PC-3 (cell line): ENCODE results near the gene DHX40. TPM values are rescaled to one million over a fixed set of nuclear protein-coding genes. Genes with fewer than 3 reads are reported as not detected.
A peak's percentile ranks its signal among the peaks of the same experiment; 100 is the strongest.

Experiments
- ATAC-seq: fragments of 200-7000 bp; cut with Tn5 transposase; 2 replicates; pipeline ENCODE4 v1.9.1; 2020; ENCODE audit warnings: mild to moderate bottlenecking, moderate library complexity
- BruUV-seq: library from RNA; stranded (reverse); fragments of 400-500 nt; replicated peaks from 2 replicates; lab custom pipeline; 2021; lab: Mats Ljungman, UMichigan
- CTCF ChIA-PET: fragments of 300-600 bp; sonication (Branson Sonifier 250); formaldehyde crosslinking; loops from one replicate; lab custom pipeline; 2022; ENCODE audit warnings: antibody characterized with exemption; lab: Charles Lee
- POLR2A ChIA-PET: fragments of 300-600 bp; sonication (Branson Sonifier 250); formaldehyde crosslinking; loops from one replicate; lab custom pipeline; 2022; ENCODE audit warnings: antibody characterized with exemption; ENCODE audit not compliant: unreplicated experiment; lab: Charles Lee
- DNase-seq: peaks from one replicate; pipeline ENCODE4 v3.0.0-alpha.2; 2015
- H2AFZ ChIP-seq: fragments of 300-600 bp; sonication (generic); 2 replicates; pipeline ENCODE4 v1.6.0; 2016; ENCODE audit warnings: antibody characterized with exemption, low read length
- H3F3A ChIP-seq: fragments of 300-600 bp; sonication (generic); one replicate; pipeline ENCODE4 v1.6.0; 2017; ENCODE audit warnings: antibody characterized with exemption, low read length, control low read depth, mild to moderate bottlenecking; ENCODE audit not compliant: unreplicated experiment
- H3K27ac ChIP-seq: fragments of 300-600 bp; sonication (generic); 2 replicates; pipeline ENCODE4 v1.5.1; 2016; ENCODE audit warnings: mild to moderate bottlenecking, low read length
- H3K27me3 ChIP-seq: fragments of 300-600 bp; sonication (generic); 2 replicates; pipeline ENCODE4 v1.6.1; 2016; ENCODE audit warnings: low read length, mixed read lengths
- H3K36me3 ChIP-seq: fragments of 300-600 bp; sonication (generic); 2 replicates; pipeline ENCODE4 v1.6.1; 2016; ENCODE audit warnings: low read depth, mixed run types, low read length, mixed read lengths
- H3K4me1 ChIP-seq: fragments of 300-600 bp; sonication (generic); 2 replicates; pipeline ENCODE4 v1.5.1; 2016; ENCODE audit warnings: low read length; ENCODE audit not compliant: insufficient read depth
- H3K4me2 ChIP-seq: fragments of 300-600 bp; sonication (generic); 2 replicates; pipeline ENCODE4 v1.6.0; 2016; ENCODE audit warnings: low read length
- H3K4me3 ChIP-seq: fragments of 300-600 bp; sonication (generic); 2 replicates; pipeline ENCODE4 v1.5.1; 2016; ENCODE audit warnings: mild to moderate bottlenecking, low read length, mixed read lengths
- H3K79me2 ChIP-seq: fragments of 300-600 bp; sonication (generic); 2 replicates; pipeline ENCODE4 v1.6.1; 2017; ENCODE audit warnings: low read length, mixed read lengths
- H3K9ac ChIP-seq: fragments of 300-600 bp; sonication (generic); 2 replicates; pipeline ENCODE4 v1.6.0; 2016; ENCODE audit warnings: mild to moderate bottlenecking, low read length
- H3K9me2 ChIP-seq: fragments of 300-600 bp; sonication (generic); replicated peaks from 2 replicates; pipeline ENCODE4 v1.6.1; 2016; ENCODE audit warnings: mixed run types, low read length, mixed read lengths
- H3K9me3 ChIP-seq: fragments of 300-600 bp; sonication (generic); 2 replicates; pipeline ENCODE4 v1.6.1; 2016; ENCODE audit warnings: low read length, mixed read lengths
- H4K20me1 ChIP-seq: fragments of 300-600 bp; sonication (generic); 2 replicates; pipeline ENCODE4 v1.6.1; 2016; ENCODE audit warnings: low read length, mixed read lengths
- EZH2 ChIP-seq: fragments of 300-600 bp; sonication (generic); IDR thresholded peaks from one replicate; pipeline ENCODE4 v1.6.1; 2017; ENCODE audit warnings: antibody characterized with exemption, mild to moderate bottlenecking, low read length; ENCODE audit not compliant: unreplicated experiment
- EZH2phosphoT487 ChIP-seq: fragments of 300-600 bp; sonication (generic); IDR thresholded peaks from 2 replicates; pipeline ENCODE4 v1.6.1; 2018; ENCODE audit warnings: mild to moderate bottlenecking, antibody characterized with exemption, low read length, borderline replicate concordance
- intact Hi-C: fragments of 100-400 bp; cut with micrococcal nuclease; formaldehyde crosslinking; loops from 2 replicates; pipeline ENCODE4 v1.9.0; 2023
- total RNA-seq: library from RNA; depleted of rRNA; stranded (reverse); fragments of >200 nt; gene quantifications from 2 replicates; pipeline ENCODE4 v1.2.3, GENCODE V29; 2014
- TF ChIP-seq, protein P1 (sequence below): fragments of 300-600 bp; sonication (generic); conservative IDR thresholded peaks from 2 replicates; pipeline ENCODE4 v1.5.1; 2017; ENCODE audit warnings: antibody characterized with exemption, low read depth, mild to moderate bottlenecking, low read length

The DHX40 gene
- total RNA-seq, 1 experiment from 2014 or later = 38.9 TPM

DNA sequence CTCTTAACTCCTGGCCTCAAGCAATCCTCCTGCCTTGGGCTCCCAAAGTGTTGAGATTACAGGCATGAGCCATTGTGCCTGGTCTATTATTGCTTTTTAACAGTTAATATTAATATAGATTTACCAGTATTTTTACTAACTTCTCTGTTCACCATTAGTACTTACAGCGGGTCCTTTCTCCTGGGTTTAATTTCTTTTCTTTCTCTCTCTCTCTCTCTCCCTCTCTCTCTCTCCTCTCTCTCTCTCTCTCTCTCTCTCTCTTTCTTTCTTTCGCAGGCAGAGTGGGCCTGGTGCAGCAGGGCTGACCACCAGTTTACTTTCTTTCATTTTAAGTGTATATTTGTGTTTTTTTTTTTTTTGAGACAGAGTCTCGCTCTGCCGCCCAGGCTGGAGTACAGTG, 14.7 kb upstream of the DHX40 start:
- no peaks in the 10 kb centered on the region for H3K9me3 ChIP-seq
- H3K9ac ChIP-seq = no peak overlapping the region
- no peaks in the 10 kb centered on the region for H4K20me1 ChIP-seq
- TF ChIP-seq EZH2phosphoT487 = no peak
- TF ChIP-seq, protein P1, sequence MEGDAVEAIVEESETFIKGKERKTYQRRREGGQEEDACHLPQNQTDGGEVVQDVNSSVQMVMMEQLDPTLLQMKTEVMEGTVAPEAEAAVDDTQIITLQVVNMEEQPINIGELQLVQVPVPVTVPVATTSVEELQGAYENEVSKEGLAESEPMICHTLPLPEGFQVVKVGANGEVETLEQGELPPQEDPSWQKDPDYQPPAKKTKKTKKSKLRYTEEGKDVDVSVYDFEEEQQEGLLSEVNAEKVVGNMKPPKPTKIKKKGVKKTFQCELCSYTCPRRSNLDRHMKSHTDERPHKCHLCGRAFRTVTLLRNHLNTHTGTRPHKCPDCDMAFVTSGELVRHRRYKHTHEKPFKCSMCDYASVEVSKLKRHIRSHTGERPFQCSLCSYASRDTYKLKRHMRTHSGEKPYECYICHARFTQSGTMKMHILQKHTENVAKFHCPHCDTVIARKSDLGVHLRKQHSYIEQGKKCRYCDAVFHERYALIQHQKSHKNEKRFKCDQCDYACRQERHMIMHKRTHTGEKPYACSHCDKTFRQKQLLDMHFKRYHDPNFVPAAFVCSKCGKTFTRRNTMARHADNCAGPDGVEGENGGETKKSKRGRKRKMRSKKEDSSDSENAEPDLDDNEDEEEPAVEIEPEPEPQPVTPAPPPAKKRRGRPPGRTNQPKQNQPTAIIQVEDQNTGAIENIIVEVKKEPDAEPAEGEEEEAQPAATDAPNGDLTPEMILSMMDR = no peak
- TF ChIP-seq EZH2 = no peak
- DNase-seq = no peak
- no peaks in the 10 kb centered on the region for H3K36me3 ChIP-seq
- intact Hi-C loops = loop anchor here (10.0 kb wide), 1 partner anchor 236 kb away; no protein-coding TSS in a partner anchor
- no peak overlapping the region for H3K4me2 ChIP-seq
- H3F3A ChIP-seq = no peaks in the 10 kb centered on the region
- no peaks in the 10 kb centered on the region for H3K4me1 ChIP-seq
- CTCF ChIA-PET = no interaction called here
- H3K27me3 ChIP-seq = peaks cover 4% of the 10 kb centered on the region; the same call in 1 of the 2 replicates
- H3K27ac ChIP-seq = no peak overlapping the region
- H3K9me2 ChIP-seq = no peaks in the 10 kb centered on the region
- H3K79me2 ChIP-seq = no peaks in the 10 kb centered on the region
- no TSS peak for BruUV-seq
- no peak for ATAC-seq
- POLR2A ChIA-PET = no interaction called here
- no peak overlapping the region for H3K4me3 ChIP-seq
- no peak overlapping the region for H2AFZ ChIP-seq

- POLR2A ChIA-PET = no interaction called here
- no peak for DNase-seq
- CTCF ChIA-PET = interaction anchor here (0.6 to 1.4 kb wide), 2 partner anchors 228 to 247 kb away, joined by 4 read pairs; no protein-coding TSS in a partner anchor
- Histone ChIP-seq H3K27me3 (peaks cover 6% of the 10 kb centered on the region; the same call in 1 of the 2 replicates), H3K4me3 (no peak overlapping the region), H3K9me3 (no peaks in the 10 kb centered on the region), H3K4me2 (no peak overlapping the region), H3K9ac (no peak overlapping the region), H2AFZ (no peak overlapping the region), H3K9me2 (no peaks in the 10 kb centered on the region), H3K4me1 (0 out of 2 replicates have a peak, but pooled peaks cover 4% of the 10 kb centered on the region), H3K36me3 (no peaks in the 10 kb centered on the region), H4K20me1 (no peaks in the 10 kb centered on the region), H3F3A (no peaks in the 10 kb centered on the region), H3K27ac (no peak overlapping the region), H3K79me2 (no peaks in the 10 kb centered on the region)
- TF ChIP-seq EZH2phosphoT487 (no peak), EZH2 (no peak)
- TF ChIP-seq, protein P1 = no peak
- intact Hi-C loops = loop anchor here (10.0 kb wide), 1 partner anchor 243 kb away; no protein-coding TSS in a partner anchor
- no peak for ATAC-seq
- BruUV-seq = no TSS peak
Observed at GRCh38 chr17:59558039-59558438, 7.4 kb upstream of the DHX40 start.

GRCh38 chr17:59558953-59559352, 6.5 kb upstream of the DHX40 start:
- H3K4me1 ChIP-seq = 0 out of 2 replicates have a peak, but pooled peaks cover 4% of the 10 kb centered on the region
- intact Hi-C loops = loop anchor here (1.0 to 10.0 kb wide), 3 partner anchors 38 to 244 kb away; no protein-coding TSS in a partner anchor

More at GRCh38 chr17:59558953-59559352, 6.5 kb upstream of the DHX40 start:
- ATAC-seq (peak; percentile 46), DNase-seq (peak; percentile 33)
- Histone ChIP-seq H2AFZ (no peak overlapping the region), H3K36me3 (no peaks in the 10 kb centered on the region), H3K4me3 (no peak overlapping the region), H3F3A (no peaks in the 10 kb centered on the region), H3K27ac (no peak overlapping the region), H3K79me2 (no peaks in the 10 kb centered on the region), H3K9me2 (no peaks in the 10 kb centered on the region), H4K20me1 (no peaks in the 10 kb centered on the region), H3K9me3 (no peaks in the 10 kb centered on the region), H3K4me2 (no peak overlapping the region), H3K9ac (no peak overlapping the region), H3K27me3 (peaks cover 6% of the 10 kb centered on the region; the same call in 1 of the 2 replicates)
- CTCF ChIA-PET = interaction anchor here (0.5 to 1.4 kb wide), 6 partner anchors 37 to 331 kb away, joined by 4 to 16 read pairs (median 7); no protein-coding TSS in a partner anchor
- POLR2A ChIA-PET = no interaction called here
- no TSS peak for BruUV-seq
- TF ChIP-seq EZH2phosphoT487 (no peak), EZH2 (no peak)
- TF ChIP-seq, protein P1 = peak; percentile 63
